Kidney (tissue), 14 donors: ENCODE data around the gene DPM3. TPM values are rescaled to one million over a fixed set of nuclear protein-coding genes. Genes with fewer than 3 reads are reported as not detected.

Experiments
- DNase-seq, 5 donors: peaks; one replicate each; pipeline ENCODE4 v3.0.0-alpha.2; 2013 to 2020
- FAIRE-seq: peaks from 2 replicates; lab custom pipeline; 2012; peaks lifted over from hg19 to GRCh38; lab: Jason Lieb, UNC
- H3K27ac ChIP-seq, 2 donors: one replicate each; pipeline ENCODE4 v1.7.0; 2013; ENCODE audit warnings: low read depth in 2 of 2, low read length in 2 of 2, inconsistent platforms in 1 of 2
- H3K27me3 ChIP-seq: one replicate; pipeline ENCODE4 v1.7.1; 2013; ENCODE audit warnings: low read length, inconsistent platforms; ENCODE audit not compliant: control insufficient read depth, insufficient read depth
- H3K36me3 ChIP-seq, 3 donors: one replicate each; pipeline versions ENCODE4 v1.7.0 to v1.7.1; 2013; ENCODE audit warnings: low read length in 3 of 3, control low read depth in 1 of 3, inconsistent platforms in 1 of 3; ENCODE audit not compliant: insufficient read depth in 3 of 3, control insufficient read depth in 2 of 3
- H3K4me1 ChIP-seq, 3 donors: one replicate each; pipeline versions ENCODE4 v1.7.0 to v1.7.1; 2013; ENCODE audit warnings: low read length in 3 of 3, inconsistent platforms in 1 of 3, low read depth in 1 of 3; ENCODE audit not compliant: control insufficient read depth in 2 of 3, insufficient read depth in 2 of 3
- H3K4me3 ChIP-seq, 3 donors: one replicate each; pipeline versions ENCODE4 v1.7.0 to v1.8.1; 2013; ENCODE audit warnings: low read length in 3 of 3, control low read depth in 1 of 3, inconsistent platforms in 1 of 3
- H3K9ac ChIP-seq, 3 donors: one replicate each; pipeline versions ENCODE4 v1.7.0 to v1.7.1; 2013; ENCODE audit warnings: low read length in 3 of 3, control low read depth in 1 of 3, inconsistent platforms in 1 of 3
- H3K9me3 ChIP-seq, 3 donors: one replicate each; pipeline versions ENCODE4 v1.7.0 to v1.7.1; 2013; ENCODE audit warnings: low read length in 3 of 3, control low read depth in 1 of 3, inconsistent platforms in 1 of 3; ENCODE audit not compliant: control insufficient read depth in 2 of 3, insufficient read depth in 1 of 3
- intact Hi-C: fragments of 100-400 bp; cut with DNase I; formaldehyde crosslinking; loops from one replicate; pipeline ENCODE4 v1.11.1; 2022
- polyA plus RNA-seq: library from polyadenylated mRNA; stranded (reverse); fragments of 350-450 nt; fragmentation: Illumina TruSeq; extraction: RNeasy Lipid Tissue Mini Kit (QIAGEN cat#74804); gene quantifications from one replicate; pipeline ENCODE4 v1.2.3, GENCODE V29; 2014; ENCODE audit warnings: low read depth, low replicate concordance; ENCODE audit not compliant: insufficient read depth
- total RNA-seq: library from RNA; stranded (reverse); fragmentation: NEBNext Ultra II Directional; extraction: Animal tissue kit (Norgen Biotek cat#: 25700); gene quantifications from one replicate; pipeline ENCODE4 v1.2.1, GENCODE V29; 2021
- TF ChIP-seq, protein P1 (sequence below): IDR thresholded peaks from 3 replicates; pipeline ENCODE4 v1.5.1; 2012; ENCODE audit warnings: mild to moderate bottlenecking, moderate library complexity, borderline replicate concordance; ENCODE audit not compliant: insufficient read depth; ENCODE audit errors: extremely low read depth
- donor health status: control.
- donor health status: control.
- donor health status: control.
- donor health status: control.
- donor health status: control.
- donor health status: DM: yes; HTN: yes; CAD: no.
- donor health status: Normal renal cell carcinoma (clear cell type).

The DPM3 gene
- total and polyA plus RNA-seq, 2 donors from 2014 or later, result 84.4 to 237 TPM

- Histone ChIP-seq H3K4me1 (peaks cover 0 to 43% (median 25%) of the 10 kb centered on the region in 3 donors), H3K4me3 (peak overlapping the region; percentile 84 to 89 (median 87)), H3K9ac (peak overlapping the region; percentile 74 to 97 (median 86)), H3K9me3 (no peaks in the 10 kb centered on the region), H3K36me3 (peaks cover 3 to 31% (median 23%) of the 10 kb centered on the region in 3 donors), H3K27me3 (no peaks in the 10 kb centered on the region), H3K27ac (peak overlapping the region; percentile 99 to 100)
- intact Hi-C loops, result no loop called here
- TF ChIP-seq, protein P1, sequence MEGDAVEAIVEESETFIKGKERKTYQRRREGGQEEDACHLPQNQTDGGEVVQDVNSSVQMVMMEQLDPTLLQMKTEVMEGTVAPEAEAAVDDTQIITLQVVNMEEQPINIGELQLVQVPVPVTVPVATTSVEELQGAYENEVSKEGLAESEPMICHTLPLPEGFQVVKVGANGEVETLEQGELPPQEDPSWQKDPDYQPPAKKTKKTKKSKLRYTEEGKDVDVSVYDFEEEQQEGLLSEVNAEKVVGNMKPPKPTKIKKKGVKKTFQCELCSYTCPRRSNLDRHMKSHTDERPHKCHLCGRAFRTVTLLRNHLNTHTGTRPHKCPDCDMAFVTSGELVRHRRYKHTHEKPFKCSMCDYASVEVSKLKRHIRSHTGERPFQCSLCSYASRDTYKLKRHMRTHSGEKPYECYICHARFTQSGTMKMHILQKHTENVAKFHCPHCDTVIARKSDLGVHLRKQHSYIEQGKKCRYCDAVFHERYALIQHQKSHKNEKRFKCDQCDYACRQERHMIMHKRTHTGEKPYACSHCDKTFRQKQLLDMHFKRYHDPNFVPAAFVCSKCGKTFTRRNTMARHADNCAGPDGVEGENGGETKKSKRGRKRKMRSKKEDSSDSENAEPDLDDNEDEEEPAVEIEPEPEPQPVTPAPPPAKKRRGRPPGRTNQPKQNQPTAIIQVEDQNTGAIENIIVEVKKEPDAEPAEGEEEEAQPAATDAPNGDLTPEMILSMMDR, result no peak
- peak; percentile 80 to 97 (median 90) for DNase-seq
- FAIRE-seq, result no peak
Observed at GRCh38 chr1:155134880-155135414, 5.4 kb downstream of the DPM3 start.

GRCh38 chr1:155134322-155134721 lies 6.0 kb downstream of the DPM3 start:
- FAIRE-seq, result no peak
- peak overlapping the region; percentile 99 to 100 for H3K27ac ChIP-seq
- TF ChIP-seq, protein P1, result no peak
- H3K27me3 ChIP-seq, result no peaks in the 10 kb centered on the region
- peak in 1 of 5 donors; percentile 41 for DNase-seq
- intact Hi-C loops, result no loop called here
- H3K9ac ChIP-seq, result peak overlapping the region in 2 of 3 donors; percentile 22 to 97
- H3K4me3 ChIP-seq, result peak overlapping the region in 2 of 3 donors; percentile 84 to 89
- H3K36me3 ChIP-seq, result peaks cover 3 to 31% (median 23%) of the 10 kb centered on the region in 3 donors
- H3K9me3 ChIP-seq, result no peaks in the 10 kb centered on the region
- H3K4me1 ChIP-seq, result peaks cover 0 to 40% (median 27%) of the 10 kb centered on the region in 3 donors

DNA sequence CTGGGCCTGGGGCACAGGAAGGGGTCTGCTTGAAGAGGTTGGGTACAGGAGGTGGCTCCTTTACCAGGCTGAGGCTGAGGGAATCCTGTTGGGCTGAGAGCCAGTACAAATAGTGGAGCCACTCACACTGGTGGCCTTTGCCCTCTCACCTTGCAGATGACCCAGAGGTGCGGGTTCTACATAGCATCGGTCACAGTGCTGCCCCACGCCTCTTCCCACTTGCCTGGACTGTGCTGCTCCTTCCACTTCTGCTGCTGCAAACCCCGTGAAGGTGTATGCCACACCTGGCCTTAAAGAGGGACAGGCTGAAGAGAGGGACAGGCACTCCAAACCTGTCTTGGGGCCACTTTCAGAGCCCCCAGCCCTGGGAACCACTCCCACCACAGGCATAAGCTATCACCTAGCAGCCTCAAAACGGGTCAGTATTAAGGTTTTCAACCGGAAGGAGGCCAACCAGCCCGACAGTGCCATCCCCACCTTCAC lies 6.5 kb downstream of the DPM3 start:
- peak overlapping the region; percentile 99 to 100 for H3K27ac ChIP-seq
- peak overlapping the region in 1 of 3 donors; percentile 97 for H3K9ac ChIP-seq
- peak in 1 of 5 donors; percentile 50 for DNase-seq
- H3K4me3 ChIP-seq, result peak overlapping the region in 1 of 3 donors; percentile 89
- intact Hi-C loops, result no loop called here
- H3K36me3 ChIP-seq, result peaks cover 3 to 31% (median 23%) of the 10 kb centered on the region in 3 donors
- no peaks in the 10 kb centered on the region for H3K27me3 ChIP-seq
- no peaks in the 10 kb centered on the region for H3K9me3 ChIP-seq
- H3K4me1 ChIP-seq, result peaks cover 0 to 37% (median 25%) of the 10 kb centered on the region in 3 donors
- TF ChIP-seq, protein P1, result no peak
- FAIRE-seq, result no peak
